RPMI7951 (cell line): ENCODE measurements around the gene POLR2A. TPM values are rescaled to one million over a fixed set of nuclear protein-coding genes. Genes with fewer than 3 reads are reported as not detected.

Source experiments
- DNase-seq: peaks from one replicate; pipeline ENCODE4 v3.0.0-alpha.2; 2012; ENCODE audit warnings: low read depth
- total RNA-seq: library from RNA; depleted of rRNA; stranded (reverse); fragments of >200 nt; shearing (Covaris generic); gene quantifications from 2 replicates; pipeline ENCODE4 v1.2.3, GENCODE V29; 2014

POLR2A gene
- total RNA-seq, 1 experiment from 2014 or later: 22.3 TPM

- no peak for DNase-seq
Measured at GRCh38 chr17:7502987-7503386, 18.8 kb downstream of the POLR2A start.

DNA sequence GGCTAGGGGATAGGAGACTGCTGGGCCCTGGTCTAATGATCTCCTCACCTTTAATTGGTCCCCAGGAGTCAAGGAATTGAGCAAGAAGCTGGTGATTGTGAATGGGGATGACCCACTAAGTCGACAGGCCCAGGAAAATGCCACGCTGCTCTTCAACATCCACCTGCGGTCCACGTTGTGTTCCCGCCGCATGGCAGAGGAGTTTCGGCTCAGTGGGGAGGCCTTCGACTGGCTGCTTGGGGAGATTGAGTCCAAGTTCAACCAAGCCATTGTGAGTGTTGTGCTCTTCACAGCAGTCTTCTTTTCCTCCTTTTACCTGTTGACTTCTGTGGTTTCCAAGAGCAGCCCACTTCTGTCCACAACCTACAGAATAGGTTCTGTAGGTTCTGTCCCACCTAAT is 19.4 kb downstream of the POLR2A start:
- DNase-seq: no peak

GRCh38 chr17:7508145-7508544 is 24.0 kb downstream of the POLR2A start:
- DNase-seq: no peak

- DNase-seq: no peak
Measured at GRCh38 chr17:7508846-7509245, 24.7 kb downstream of the POLR2A start.

DNA sequence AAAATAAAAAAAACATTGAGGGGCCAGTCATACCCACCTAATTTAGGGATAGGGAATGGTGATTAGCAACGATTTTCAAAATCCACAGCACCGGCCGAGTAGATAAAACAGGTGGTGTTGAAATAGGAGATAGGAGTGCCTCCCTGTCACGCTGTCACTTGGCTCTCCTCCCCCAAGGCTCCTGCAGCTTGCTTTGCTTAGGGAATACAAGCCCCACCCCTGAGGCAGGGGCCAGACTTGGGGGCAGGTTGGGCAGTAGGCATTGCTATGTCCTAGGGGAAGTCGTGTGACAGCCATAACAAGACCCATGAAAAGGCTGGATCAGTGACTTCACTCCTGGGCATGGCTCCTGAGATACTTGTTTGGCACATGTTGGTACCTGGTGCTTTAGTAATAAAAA is 25.8 kb downstream of the POLR2A start:
- no peak for DNase-seq

DNA sequence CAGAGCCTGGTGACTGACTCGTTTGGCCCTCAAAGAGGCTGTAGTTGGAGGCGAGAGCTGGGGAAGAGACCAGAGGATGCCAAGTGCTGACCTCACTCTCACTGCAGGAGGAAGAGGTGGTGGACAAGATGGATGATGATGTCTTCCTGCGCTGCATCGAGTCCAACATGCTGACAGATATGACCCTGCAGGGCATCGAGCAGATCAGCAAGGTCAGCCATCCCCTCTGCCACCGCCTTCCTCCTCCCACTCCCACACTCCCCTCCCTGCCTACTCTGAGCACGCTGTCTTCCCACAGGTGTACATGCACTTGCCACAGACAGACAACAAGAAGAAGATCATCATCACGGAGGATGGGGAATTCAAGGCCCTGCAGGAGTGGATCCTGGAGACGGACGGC is 26.9 kb downstream of the POLR2A start:
- no peak for DNase-seq

- no peak for DNase-seq
Measured at GRCh38 chr17:7512105-7512504, 27.9 kb downstream of the POLR2A start.

GRCh38 chr17:7512824-7513540 is 28.8 kb downstream of the POLR2A start:
- DNase-seq: no peak

- DNase-seq: no peak
Measured at GRCh38 chr17:7513850-7514419, 29.8 kb downstream of the POLR2A start.

DNA sequence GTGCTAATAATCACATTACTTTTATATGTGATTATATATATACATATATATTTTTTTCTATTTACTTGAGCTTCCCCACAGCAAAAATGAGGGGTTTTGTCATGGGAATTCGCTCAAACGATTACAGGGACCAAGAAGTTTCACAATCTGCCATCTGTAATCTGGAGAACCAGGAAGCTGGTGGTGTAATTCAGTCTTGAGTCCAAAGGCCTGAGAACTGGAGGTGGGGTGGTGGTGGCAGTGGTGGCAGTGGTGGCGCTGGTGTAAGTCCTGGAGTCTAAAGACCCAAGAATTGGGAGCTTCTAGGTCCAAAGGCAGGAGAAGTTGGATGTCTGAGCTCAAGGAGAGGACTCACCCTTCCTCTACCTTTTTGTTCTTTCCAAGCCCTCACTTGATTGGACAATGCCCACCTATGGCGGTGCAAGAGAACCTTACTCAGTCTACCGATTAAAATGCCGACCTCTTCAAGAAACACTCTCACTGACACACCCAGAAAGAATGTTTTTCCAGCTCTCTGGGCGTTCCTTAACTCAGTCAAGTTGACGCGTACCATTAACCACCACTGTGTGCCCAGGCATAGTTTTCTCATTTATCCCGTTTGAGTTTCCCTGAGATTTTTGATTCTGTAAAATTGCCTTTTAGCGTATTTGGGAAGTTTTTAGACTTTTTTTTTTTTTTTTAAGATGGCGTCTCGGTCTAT is 31.9 kb downstream of the POLR2A start:
- DNase-seq: no peak

DNA sequence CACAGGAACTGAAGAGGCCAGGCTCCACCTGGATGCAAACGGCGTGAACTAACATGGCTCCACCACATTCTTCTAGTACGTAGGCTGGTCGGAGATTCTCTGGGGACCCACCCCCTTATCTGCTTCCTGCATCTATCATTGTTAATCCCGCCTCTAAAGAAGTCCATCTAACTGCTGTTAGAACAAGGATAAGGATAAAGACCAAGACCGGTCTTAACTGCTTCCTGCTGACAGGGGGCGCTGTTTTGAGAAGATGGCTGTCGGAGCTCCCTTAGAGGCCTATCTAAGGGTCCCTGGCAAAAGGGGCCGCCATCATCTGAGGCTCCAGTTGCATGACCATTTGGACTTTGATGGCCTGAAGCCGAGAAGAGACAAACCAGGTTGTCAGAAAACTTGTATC is 38.9 kb downstream of the POLR2A start:
- DNase-seq: peak; percentile 7

DNA sequence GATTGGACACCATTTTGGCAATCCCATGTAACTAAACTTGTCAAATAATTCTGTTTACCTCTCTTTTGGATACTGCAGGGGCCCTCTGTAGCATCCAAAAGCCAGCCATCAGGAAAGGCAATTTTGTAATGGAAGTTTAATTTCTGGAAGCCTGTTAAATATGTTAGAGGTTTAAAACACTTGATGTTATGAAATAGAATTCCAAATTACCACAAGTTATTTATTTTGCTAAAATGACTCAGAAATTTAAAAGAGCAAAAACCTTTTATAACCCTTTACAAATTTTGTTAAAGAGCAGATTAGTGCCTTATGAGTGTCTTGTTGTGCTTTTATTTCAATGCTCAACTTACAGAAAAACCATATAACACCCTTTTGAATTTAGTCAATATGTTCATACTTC is 44.7 kb downstream of the POLR2A start:
- DNase-seq: no peak

DNA sequence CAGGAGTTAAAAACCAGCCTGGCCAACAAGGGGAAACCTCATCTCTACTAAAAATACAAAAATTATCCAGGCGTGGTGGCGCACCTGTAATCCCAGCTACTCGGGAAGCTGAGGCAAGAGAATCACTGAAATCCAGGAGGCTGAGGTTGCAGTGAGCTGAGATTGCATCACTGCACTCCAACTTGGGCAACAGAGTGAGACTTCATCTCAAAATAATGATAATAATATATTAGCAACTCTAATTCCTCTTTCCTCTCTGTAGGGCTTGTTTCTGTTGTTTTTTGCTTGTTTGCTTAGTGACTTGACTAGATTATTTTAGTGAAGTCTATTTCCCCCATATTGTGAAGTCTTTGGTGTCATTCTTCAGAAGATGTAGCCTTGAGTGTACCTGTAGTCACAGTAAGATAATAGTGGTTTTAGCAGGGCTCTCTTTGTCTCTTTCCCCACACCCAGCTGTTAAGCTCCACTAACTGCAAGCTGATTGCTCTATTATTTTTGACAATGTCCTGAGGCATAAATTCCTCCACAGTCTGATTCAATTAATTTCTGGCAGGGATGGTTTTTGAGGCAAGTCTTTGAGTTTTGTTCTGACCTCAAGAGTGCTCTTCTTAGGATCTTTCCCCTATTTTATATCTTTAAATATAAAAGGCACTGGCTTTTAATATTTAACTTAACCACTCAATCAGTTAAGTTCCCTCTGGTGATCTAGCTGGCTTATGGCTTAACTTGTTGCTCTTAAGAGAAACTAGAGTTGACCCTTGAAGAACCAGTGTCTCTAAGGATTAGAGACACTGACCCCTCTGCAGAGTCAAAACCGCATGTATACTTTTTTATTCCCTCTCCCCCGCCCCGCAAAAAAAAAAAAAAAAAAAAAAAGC is 46.1 kb downstream of the POLR2A start:
- DNase-seq: peak; percentile 28

DNA sequence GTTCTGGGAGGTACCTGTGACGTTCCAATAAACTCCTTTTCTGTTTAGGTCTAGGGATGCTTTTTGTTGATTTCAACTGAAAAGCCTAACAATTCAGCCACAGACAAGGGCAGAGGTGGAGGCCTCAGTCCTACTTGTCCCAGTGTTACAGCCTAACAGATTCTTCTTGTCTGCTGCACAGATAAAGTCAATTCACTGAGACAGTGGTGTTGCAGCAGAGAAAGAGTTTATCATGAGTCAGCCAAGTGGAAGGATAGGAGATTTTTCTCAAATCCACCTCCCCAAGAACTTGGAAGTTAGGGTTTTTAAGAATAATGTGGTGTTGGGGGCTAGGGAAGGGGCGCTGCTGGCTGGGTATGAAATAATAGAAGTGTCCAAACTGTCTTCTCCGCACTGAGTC is 53.9 kb downstream of the POLR2A start:
- DNase-seq: no peak

DNA sequence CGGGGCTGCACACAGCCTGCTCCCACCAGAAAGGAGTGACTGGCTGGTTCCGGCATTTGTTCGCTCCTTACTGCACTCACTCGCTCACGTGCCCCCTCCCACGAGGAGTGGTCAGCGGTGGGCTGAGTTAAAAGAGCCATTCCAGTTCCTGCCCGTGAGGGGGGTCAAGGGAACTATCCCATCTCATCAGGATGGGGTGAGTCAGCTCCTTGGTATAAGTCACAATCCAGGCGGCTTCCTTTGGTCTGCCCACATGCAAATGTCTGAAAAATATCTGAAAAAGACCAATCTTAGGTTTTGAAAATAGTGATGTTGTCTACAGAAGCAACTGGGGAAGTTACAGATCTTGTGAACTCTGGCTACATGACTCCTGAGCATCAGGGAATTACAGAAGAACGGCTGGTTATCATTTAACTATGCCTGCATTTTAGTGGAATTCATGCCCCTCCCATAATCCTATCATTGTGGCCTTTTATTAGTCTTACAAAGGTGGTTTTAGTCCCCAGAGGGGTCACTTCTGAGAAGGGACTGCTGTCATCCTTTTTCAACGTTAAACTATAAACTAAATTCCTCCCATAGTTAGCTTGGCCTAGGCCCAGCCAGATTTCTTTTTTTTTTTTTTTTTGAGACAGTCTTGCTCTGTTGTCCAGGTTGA is 54.9 kb downstream of the POLR2A start:
- no peak for DNase-seq

- no peak for DNase-seq
Measured at GRCh38 chr17:7541074-7541621, 57.0 kb downstream of the POLR2A start.

DNA sequence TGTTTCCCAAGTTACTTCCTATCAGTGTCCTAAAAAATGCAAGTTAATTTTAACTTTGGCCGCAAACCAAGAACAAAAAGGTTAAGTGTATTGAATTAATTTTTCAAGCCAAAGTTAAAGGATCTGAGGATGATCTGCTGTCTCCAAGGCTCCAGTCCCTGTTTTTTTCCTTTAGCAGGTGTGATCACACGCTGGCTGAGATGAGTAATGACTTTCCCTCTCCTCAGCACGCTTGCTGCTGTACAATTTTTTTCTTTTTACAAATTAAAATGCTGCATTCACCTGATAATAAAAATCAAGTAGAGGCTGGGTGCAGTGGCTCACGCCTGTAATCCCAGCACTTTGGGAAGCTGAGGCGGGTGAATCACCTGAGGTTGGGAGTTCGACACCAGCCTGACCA is 60.7 kb downstream of the POLR2A start:
- no peak for DNase-seq

GRCh38 chr17:7548585-7549400 is 64.6 kb downstream of the POLR2A start, which contains the start of gene TNFSF12:
Gene TNFSF12, plus strand, starts transcription at chr17:7549058. Its CDS starts 96 bp downstream, at chr17:7549154.
- DNase-seq: peak; percentile 36
